Measurements from ENCODE around the gene CCDC110. TPM values are rescaled to one million over a fixed set of nuclear protein-coding genes. Genes with fewer than 3 reads are reported as not detected.

CCDC110 gene
- total RNA-seq, 2 donors from 2014 or later, result 2.8 to 10.3 TPM

DNA sequence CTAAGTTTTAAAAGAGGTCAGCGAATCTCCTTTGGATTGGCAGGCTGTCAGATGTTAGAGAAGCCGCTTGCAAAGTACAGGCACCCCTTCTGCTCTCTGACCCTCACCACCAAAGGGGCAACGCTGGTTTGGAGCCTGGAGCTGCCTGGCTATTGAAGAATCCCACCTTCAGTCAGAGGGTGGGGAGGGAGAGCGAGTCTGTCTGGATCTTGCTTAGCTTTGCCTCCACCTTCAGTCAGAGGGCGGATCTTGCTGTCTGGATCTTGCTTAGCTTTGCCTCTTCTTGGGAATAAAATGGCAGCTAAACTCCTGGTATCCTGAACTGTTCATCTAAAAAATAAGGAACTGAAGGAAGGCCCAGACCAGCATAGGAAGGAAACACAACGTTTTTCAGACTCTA is 7.3 kb downstream of the CCDC110 start:
- no peak for DNase-seq (ENCODE audit: low spot score)
- WGBS, result 54% methylated on average over 6 of the region's 6 CpGs
- H3K27ac ChIP-seq, result no peak overlapping the region
- no peak for TF ChIP-seq CTCF (IDR thresholded peaks at IDR 0.05)
- no peak for TF ChIP-seq POLR2A (IDR thresholded peaks at IDR 0.05)
- no peak for TF ChIP-seq POLR2AphosphoS5 (IDR thresholded peaks at IDR 0.05)
- no peaks in the 10 kb centered on the region for H3K36me3 ChIP-seq
- H3K4me3 ChIP-seq, result no peak overlapping the region
- no peaks in the 10 kb centered on the region for H3K4me1 ChIP-seq (replicated peaks)
- no peaks in the 10 kb centered on the region for H3K27me3 ChIP-seq (replicated peaks; ENCODE audit: insufficient read depth)
- intact Hi-C loops (cut with DNase I), result no loop called here
- H3K9me3 ChIP-seq, result no peaks in the 10 kb centered on the region

GRCh38 chr4:185463541-185463940 is 8.0 kb downstream of the CCDC110 start:
- H3K27me3 ChIP-seq (replicated peaks; ENCODE audit: insufficient read depth), result no peaks in the 10 kb centered on the region
- 87% methylated on average over 6 of the region's 6 CpGs for WGBS
- no peaks in the 10 kb centered on the region for H3K9me3 ChIP-seq
- no peak overlapping the region for H3K4me3 ChIP-seq
- H3K27ac ChIP-seq, result no peak overlapping the region
- no peak for DNase-seq (ENCODE audit: low spot score)
- TF ChIP-seq POLR2A (IDR thresholded peaks at IDR 0.05) (no peak), CTCF (IDR thresholded peaks at IDR 0.05) (no peak), POLR2AphosphoS5 (IDR thresholded peaks at IDR 0.05) (no peak)
- H3K4me1 ChIP-seq (replicated peaks), result no peaks in the 10 kb centered on the region
- H3K36me3 ChIP-seq, result no peaks in the 10 kb centered on the region
- intact Hi-C loops (cut with DNase I), result no loop called here

DNA sequence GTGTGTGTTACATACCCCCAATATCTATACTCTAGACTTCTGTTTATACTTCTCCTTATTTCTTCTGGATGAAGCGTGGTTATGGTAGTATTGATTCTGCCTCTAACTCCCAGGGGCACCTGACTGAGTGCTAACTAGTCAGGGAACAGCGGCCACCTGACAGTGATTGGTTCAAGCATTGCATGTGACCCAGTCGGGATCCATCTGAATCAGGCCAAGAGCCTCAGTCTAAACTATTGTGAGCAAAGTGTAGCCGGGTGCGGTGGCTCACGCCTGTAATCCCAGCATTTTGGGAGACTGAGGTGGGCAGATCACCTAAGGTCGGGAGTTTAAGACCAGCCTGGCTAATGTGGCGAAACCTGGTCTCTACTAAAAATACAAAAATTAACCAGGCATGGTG is 10.0 kb downstream of the CCDC110 start:
- no peaks in the 10 kb centered on the region for H3K4me1 ChIP-seq (replicated peaks)
- 91% methylated on average over 8 of the region's 8 CpGs for WGBS
- no peak overlapping the region for H3K27ac ChIP-seq
- H3K27me3 ChIP-seq (replicated peaks; ENCODE audit: insufficient read depth), result no peaks in the 10 kb centered on the region
- DNase-seq (ENCODE audit: low spot score), result no peak
- no peak overlapping the region for H3K4me3 ChIP-seq
- H3K9me3 ChIP-seq, result no peaks in the 10 kb centered on the region
- TF ChIP-seq POLR2AphosphoS5 (IDR thresholded peaks at IDR 0.05) (no peak), CTCF (IDR thresholded peaks at IDR 0.05) (no peak), POLR2A (IDR thresholded peaks at IDR 0.05) (no peak)
- H3K36me3 ChIP-seq, result no peaks in the 10 kb centered on the region
- intact Hi-C loops (cut with DNase I), result no loop called here

GRCh38 chr4:185457136-185457535 is 14.4 kb downstream of the CCDC110 start:
- DNase-seq (ENCODE audit: low spot score), result no peak
- 36% methylated on average over 3 of the region's 3 CpGs for WGBS
- Histone ChIP-seq H3K27me3 (replicated peaks; ENCODE audit: insufficient read depth) (no peaks in the 10 kb centered on the region), H3K4me1 (replicated peaks) (no peaks in the 10 kb centered on the region), H3K36me3 (no peaks in the 10 kb centered on the region), H3K27ac (no peak overlapping the region), H3K4me3 (no peak overlapping the region), H3K9me3 (no peaks in the 10 kb centered on the region)
- TF ChIP-seq CTCF (IDR thresholded peaks at IDR 0.05) (no peak), POLR2AphosphoS5 (IDR thresholded peaks at IDR 0.05) (no peak), POLR2A (IDR thresholded peaks at IDR 0.05) (no peak)
- intact Hi-C loops (cut with DNase I), result no loop called here

GRCh38 chr4:185456131-185456530 is 15.4 kb downstream of the CCDC110 start:
- Histone ChIP-seq H3K9me3 (no peaks in the 10 kb centered on the region), H3K27me3 (replicated peaks; ENCODE audit: insufficient read depth) (no peaks in the 10 kb centered on the region), H3K4me3 (no peak overlapping the region), H3K36me3 (no peaks in the 10 kb centered on the region), H3K27ac (no peak overlapping the region), H3K4me1 (replicated peaks) (no peaks in the 10 kb centered on the region)
- intact Hi-C loops (cut with DNase I), result no loop called here
- TF ChIP-seq POLR2A (IDR thresholded peaks at IDR 0.05), result no peak
- no peak for TF ChIP-seq CTCF (IDR thresholded peaks at IDR 0.05)
- no peak for TF ChIP-seq POLR2AphosphoS5 (IDR thresholded peaks at IDR 0.05)
- WGBS, result 19% methylated on average over 2 of the region's 2 CpGs
- no peak for DNase-seq (ENCODE audit: low spot score)

Data from prostate gland (tissue), 2 donors.